HepG2 (cell line): ENCODE results near the gene ARHGEF4. TPM values are rescaled to one million over a fixed set of nuclear protein-coding genes. Genes with fewer than 3 reads are reported as not detected.

ENCODE experiments used
- ARNT2 ChIP-seq: sonication (generic); formaldehyde crosslinking; IDR thresholded peaks from 2 replicates; pipeline ENCODE4 v1.8.0; 2022; ENCODE audit warnings: mild to moderate bottlenecking, low read depth, missing genetic modification reagents, moderate library complexity
- CBFB ChIP-seq: sonication (generic); formaldehyde crosslinking; IDR thresholded peaks from 2 replicates; pipeline ENCODE4 v1.4.0; 2020; ENCODE audit warnings: missing genetic modification reagents
- CBX1 ChIP-seq: IDR thresholded peaks from one replicate; pipeline ENCODE4 v1.6.1; 2016; ENCODE audit warnings: antibody characterized with exemption, low read depth
- GATA4 ChIP-seq: sonication (generic); IDR thresholded peaks from 2 replicates; pipeline ENCODE4 v1.6.1; 2016; ENCODE audit warnings: antibody characterized with exemption, low read depth, borderline replicate concordance
- HDAC1 ChIP-seq: sonication (generic); formaldehyde crosslinking; IDR thresholded peaks from 2 replicates; pipeline ENCODE4 v1.5.1; 2020; ENCODE audit warnings: mild to moderate bottlenecking, missing genetic modification reagents
- HMGA1 ChIP-seq: sonication (generic); formaldehyde crosslinking; conservative IDR thresholded peaks from 2 replicates; pipeline ENCODE4 v1.4.0; 2020; ENCODE audit warnings: missing genetic modification reagents
- IRF2 ChIP-seq: IDR thresholded peaks from 2 replicates; pipeline ENCODE4 v1.6.1; 2018; ENCODE audit warnings: missing genetic modification reagents, missing compliant biosample characterization
- JARID2 ChIP-seq: sonication (generic); formaldehyde crosslinking; IDR thresholded peaks from 2 replicates; pipeline ENCODE4 v1.8.1; 2023; ENCODE audit warnings: missing genetic modification reagents, inconsistent platforms; ENCODE audit not compliant: insufficient replicate concordance
- MATR3 ChIP-seq: sonication (generic); formaldehyde crosslinking; IDR thresholded peaks from 2 replicates; pipeline ENCODE4 v1.4.0; 2020; ENCODE audit warnings: missing genetic modification reagents
- MBD4 ChIP-seq: IDR thresholded peaks from 2 replicates; pipeline ENCODE4 v1.6.1; 2012; ENCODE audit warnings: low read length, inconsistent platforms, borderline replicate concordance
- MEF2D ChIP-seq: sonication (generic); formaldehyde crosslinking; IDR thresholded peaks from 2 replicates; pipeline ENCODE4 v1.5.1; 2020; ENCODE audit warnings: mild to moderate bottlenecking, missing genetic modification reagents
- MIER2 ChIP-seq: IDR thresholded peaks from 2 replicates; pipeline ENCODE4 v1.6.1; 2016; ENCODE audit warnings: missing biosample characterization, missing genetic modification reagents
- MTA1 ChIP-seq: sonication (generic); formaldehyde crosslinking; IDR thresholded peaks from 2 replicates; pipeline ENCODE4 v1.4.0; 2020; ENCODE audit warnings: missing genetic modification reagents, mild to moderate bottlenecking, borderline replicate concordance
- PAX8 ChIP-seq: sonication (generic); formaldehyde crosslinking; IDR thresholded peaks from 2 replicates; pipeline ENCODE4 v1.8.0; 2022; ENCODE audit warnings: mild to moderate bottlenecking, missing genetic modification reagents, borderline replicate concordance
- PCBP2 ChIP-seq: fragments of 200-400 bp; formaldehyde crosslinking; optimal IDR thresholded peaks from 2 replicates; pipeline ENCODE3; 2018; ENCODE audit warnings: low read length, low read depth; ENCODE audit not compliant: poor library complexity, severe bottlenecking
- PHB2 ChIP-seq: fragments of 450-650 bp; IDR thresholded peaks from 2 replicates; pipeline ENCODE4 v1.6.1; 2018; ENCODE audit not compliant: partially characterized antibody
- SOX5 ChIP-seq: IDR thresholded peaks from 2 replicates; pipeline ENCODE4 v1.6.1; 2016; ENCODE audit warnings: borderline replicate concordance
- TP53 ChIP-seq: sonication (generic); formaldehyde crosslinking; conservative IDR thresholded peaks from 2 replicates; pipeline ENCODE4 v1.4.0; 2020; ENCODE audit warnings: missing genetic modification reagents
- ZFY ChIP-seq: sonication (generic); formaldehyde crosslinking; IDR thresholded peaks from 2 replicates; pipeline ENCODE4 v1.4.0; 2020; ENCODE audit warnings: missing genetic modification reagents
- ZNF17 ChIP-seq: sonication (generic); formaldehyde crosslinking; IDR thresholded peaks from 2 replicates; pipeline ENCODE4 v1.5.0; 2020; ENCODE audit warnings: mild to moderate bottlenecking, missing genetic modification reagents
- ZNF432 ChIP-seq: sonication (generic); formaldehyde crosslinking; IDR thresholded peaks from 2 replicates; pipeline ENCODE4 v1.5.0; 2020; ENCODE audit warnings: missing genetic modification reagents, mild to moderate bottlenecking, borderline replicate concordance
- ZNF569 ChIP-seq: sonication (generic); formaldehyde crosslinking; IDR thresholded peaks from 2 replicates; pipeline ENCODE4 v1.5.0; 2020; ENCODE audit warnings: mild to moderate bottlenecking, missing genetic modification reagents, moderate library complexity, borderline replicate concordance
- ZNF672 ChIP-seq: sonication (generic); formaldehyde crosslinking; IDR thresholded peaks from 2 replicates; pipeline ENCODE4 v1.8.1; 2022; ENCODE audit warnings: missing genetic modification reagents
- ZNF703 ChIP-seq: sonication (generic); formaldehyde crosslinking; IDR thresholded peaks from 2 replicates; pipeline ENCODE4 v1.5.1; 2020; ENCODE audit warnings: missing genetic modification reagents, mild to moderate bottlenecking, moderate library complexity, borderline replicate concordance
- ZNF781 ChIP-seq: sonication (generic); formaldehyde crosslinking; IDR thresholded peaks from 2 replicates; pipeline ENCODE4 v1.5.1; 2020; ENCODE audit warnings: borderline replicate concordance, mild to moderate bottlenecking, missing genetic modification reagents; ENCODE audit errors: not compliant biosample characterization
- ZNF792 ChIP-seq: IDR thresholded peaks from 2 replicates; pipeline ENCODE4 v1.6.1; 2016
- ZSCAN30 ChIP-seq: sonication (generic); formaldehyde crosslinking; IDR thresholded peaks from 2 replicates; pipeline ENCODE4 v1.5.0; 2020; ENCODE audit warnings: mild to moderate bottlenecking, missing genetic modification reagents
- ZZZ3 ChIP-seq: sonication (generic); formaldehyde crosslinking; IDR thresholded peaks from 2 replicates; pipeline ENCODE4 v1.4.0; 2020; ENCODE audit warnings: missing genetic modification reagents, mild to moderate bottlenecking, borderline replicate concordance
- polyA plus RNA-seq, 8 experiments: library from polyadenylated mRNA; depleted of rRNA in 3 of 8; stranded (reverse) in 7 of 8; unstranded in 1 of 8; fragments of >200 nt; fragmentation: Illumina TruSeq in 4 of 8; extraction: Trizol in 4 of 8; gene quantifications; 2 replicates each; pipeline versions ENCODE4 v1.2.1 to v1.2.3, GENCODE V29; 2011 to 2016; ENCODE audit warnings: low read depth in 4 of 8, missing spikeins in 1 of 8, mixed read lengths in 1 of 8; ENCODE audit not compliant: insufficient read depth in 1 of 8
- total RNA-seq, 5 experiments: library from RNA; depleted of rRNA; stranded (reverse); fragments of >200 nt; fragmentation: Illumina TruSeq; extraction: Trizol; gene quantifications; 2 replicates each; pipeline ENCODE4 v1.2.3, GENCODE V29; 2016; ENCODE audit warnings: low read depth in 1 of 5
- TF ChIP-seq, protein P1 (sequence below): sonication (generic); formaldehyde crosslinking; conservative IDR thresholded peaks from 2 replicates; pipeline ENCODE4 v1.4.0; 2020; ENCODE audit warnings: missing genetic modification reagents
- TF ChIP-seq, protein P2 (sequence below): fragments of 450-650 bp; IDR thresholded peaks from 2 replicates; pipeline ENCODE4 v1.6.1; 2016

The ARHGEF4 gene
- total and polyA plus RNA-seq, 2 of the 13 experiments (the other 11 are each of a cell fraction or from before 2014, with no cell fraction given) = 0.11 to 0.13 TPM

DNA sequence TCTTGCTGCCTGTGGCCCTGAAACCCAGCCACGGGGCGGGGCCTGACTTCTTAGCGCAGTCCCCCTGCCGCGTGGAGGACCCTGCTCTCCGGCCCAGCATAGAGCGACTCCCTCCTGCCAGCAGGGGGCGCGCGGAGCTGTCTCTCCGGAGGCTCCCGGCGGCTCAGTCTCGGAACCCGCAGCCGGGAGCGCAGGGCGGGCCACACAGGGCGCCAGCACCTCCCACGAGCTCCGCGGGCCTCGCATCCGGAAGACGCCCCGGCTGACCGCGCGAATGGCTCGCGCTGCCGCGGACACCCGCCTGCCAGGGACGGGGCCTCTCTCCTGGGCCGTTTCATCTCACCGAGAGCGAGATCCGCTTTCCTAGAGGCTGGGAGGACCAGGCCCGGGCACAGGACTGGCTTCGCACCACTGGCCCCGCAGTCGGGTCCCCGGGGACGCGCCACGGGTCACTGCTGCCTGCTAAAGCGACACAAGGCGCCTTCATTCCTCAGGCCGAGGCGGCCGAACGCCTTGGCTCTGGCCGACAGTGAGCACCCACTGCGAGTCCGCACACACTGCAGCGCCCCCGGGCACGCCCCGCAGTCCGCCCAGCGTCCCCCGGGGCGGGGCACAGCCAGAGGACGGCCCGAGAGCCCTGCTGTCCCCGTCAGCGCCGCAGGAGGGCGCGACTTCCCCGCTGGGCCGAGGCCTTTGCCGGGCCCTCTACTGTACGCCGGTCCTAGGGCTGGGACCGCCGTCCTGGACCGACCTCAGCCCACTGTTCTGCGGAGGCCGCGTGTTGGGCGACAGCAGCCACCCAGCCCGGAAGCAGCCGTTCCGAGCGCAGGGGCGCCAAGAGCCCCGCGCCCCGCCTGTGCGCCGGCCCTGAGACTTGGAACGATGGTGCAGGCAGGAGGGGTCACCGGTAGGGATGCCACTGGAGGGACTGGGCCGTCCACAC lies 39.0 kb upstream of the ARHGEF4 start (continued):
- no peak for TF ChIP-seq MEF2D
- TF ChIP-seq IRF2 (CRISPR knock-in tag) = no peak
- TF ChIP-seq JARID2 = no peak
- TF ChIP-seq PHB2 = no peak
- no peak for TF ChIP-seq ZSCAN30 (CRISPR knock-in tag)
- no peak for TF ChIP-seq PCBP2
- TF ChIP-seq TP53 = no peak
- TF ChIP-seq ZNF432 (CRISPR knock-in tag) = no peak
- no peak for TF ChIP-seq MBD4
- TF ChIP-seq ZZZ3 (CRISPR knock-in tag) = peak; percentile 50; the same call in 1 of the 2 replicates
- TF ChIP-seq ZNF569 = peak; percentile 83; the same call in 1 of the 2 replicates
- peak; percentile 84 for TF ChIP-seq ARNT2 (CRISPR knock-in tag)
- TF ChIP-seq HDAC1 = no peak; the same call in none of the 2 replicates
- TF ChIP-seq ZNF792 (CRISPR knock-in tag) = no peak
- no peak; the same call in 1 of the 2 replicates for TF ChIP-seq SOX5 (CRISPR knock-in tag)
- TF ChIP-seq ZNF17 = 0 out of 2 replicates have a peak, but pooled peaks have one; percentile 63
- no peak for TF ChIP-seq ZNF781 (CRISPR knock-in tag)
- TF ChIP-seq HMGA1 (CRISPR knock-in tag) = no peak
- no peak for TF ChIP-seq MATR3 (CRISPR knock-in tag)
- peak; percentile 87 for TF ChIP-seq ZFY
- 0 out of 2 replicates have a peak, but pooled peaks have one; percentile 4 for TF ChIP-seq ZNF672 (CRISPR knock-in tag)
- TF ChIP-seq MTA1 = peak; percentile 53; the same call in 1 of the 2 replicates
- no peak; the same call in 1 of the 2 replicates for TF ChIP-seq PAX8
- TF ChIP-seq MIER2 = peak; percentile 37
- TF ChIP-seq CBFB = peak; percentile 68; the same call in 1 of the 2 replicates
- TF ChIP-seq, protein P1, sequence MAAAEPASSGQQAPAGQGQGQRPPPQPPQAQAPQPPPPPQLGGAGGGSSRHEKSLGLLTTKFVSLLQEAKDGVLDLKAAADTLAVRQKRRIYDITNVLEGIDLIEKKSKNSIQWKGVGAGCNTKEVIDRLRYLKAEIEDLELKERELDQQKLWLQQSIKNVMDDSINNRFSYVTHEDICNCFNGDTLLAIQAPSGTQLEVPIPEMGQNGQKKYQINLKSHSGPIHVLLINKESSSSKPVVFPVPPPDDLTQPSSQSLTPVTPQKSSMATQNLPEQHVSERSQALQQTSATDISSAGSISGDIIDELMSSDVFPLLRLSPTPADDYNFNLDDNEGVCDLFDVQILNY (CRISPR knock-in tag) = 0 out of 2 replicates have a peak, but pooled peaks have one; percentile 20
- TF ChIP-seq GATA4 = no peak
- TF ChIP-seq CBX1 = peak; percentile 30
- peak; percentile 28; the same call in 1 of the 2 replicates for TF ChIP-seq ZNF703 (CRISPR knock-in tag)
- TF ChIP-seq, protein P2, sequence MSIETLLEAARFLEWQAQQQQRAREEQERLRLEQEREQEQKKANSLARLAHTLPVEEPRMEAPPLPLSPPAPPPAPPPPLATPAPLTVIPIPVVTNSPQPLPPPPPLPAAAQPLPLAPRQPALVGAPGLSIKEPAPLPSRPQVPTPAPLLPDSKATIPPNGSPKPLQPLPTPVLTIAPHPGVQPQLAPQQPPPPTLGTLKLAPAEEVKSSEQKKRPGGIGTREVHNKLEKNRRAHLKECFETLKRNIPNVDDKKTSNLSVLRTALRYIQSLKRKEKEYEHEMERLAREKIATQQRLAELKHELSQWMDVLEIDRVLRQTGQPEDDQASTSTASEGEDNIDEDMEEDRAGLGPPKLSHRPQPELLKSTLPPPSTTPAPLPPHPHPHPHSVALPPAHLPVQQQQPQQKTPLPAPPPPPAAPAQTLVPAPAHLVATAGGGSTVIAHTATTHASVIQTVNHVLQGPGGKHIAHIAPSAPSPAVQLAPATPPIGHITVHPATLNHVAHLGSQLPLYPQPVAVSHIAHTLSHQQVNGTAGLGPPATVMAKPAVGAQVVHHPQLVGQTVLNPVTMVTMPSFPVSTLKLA = no peak
